ENCODE data around the gene DLG2.

DLG2 gene

DNA sequence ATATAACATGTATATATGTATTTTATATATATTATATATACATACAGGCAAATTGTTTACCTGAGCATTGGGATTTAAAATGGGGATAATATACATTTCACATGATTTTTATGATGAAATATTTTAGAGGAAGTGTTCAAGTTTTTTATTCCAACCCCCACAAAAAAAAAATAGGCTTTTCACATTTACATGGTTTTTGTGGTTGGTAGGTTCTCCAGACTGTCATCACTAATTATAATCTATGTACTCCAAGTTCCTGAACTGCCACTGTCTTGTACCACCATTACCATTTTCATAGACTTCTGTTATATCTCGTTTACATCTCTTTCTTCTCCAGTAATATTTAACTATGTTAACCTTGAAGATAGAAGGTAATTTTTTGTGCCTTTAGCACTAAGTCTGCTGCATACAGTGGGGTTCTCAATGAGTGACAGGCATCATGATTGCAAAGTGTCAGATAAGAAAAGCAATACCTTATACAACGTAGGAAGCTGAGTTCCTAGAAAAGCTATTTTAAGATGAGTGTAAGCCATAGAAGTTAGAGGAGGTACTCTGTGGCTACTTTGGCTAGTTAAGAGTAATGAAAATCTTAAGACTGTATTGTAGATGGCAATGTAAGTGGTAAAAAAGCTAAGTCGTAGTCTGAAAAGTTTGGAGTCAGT, 25.8 kb upstream of the DLG2 start:
- DNase-seq (ENCODE audit: low read depth in 1 of 2, low spot score in 1 of 2) = no peak
- Histone ChIP-seq H3K4me3 (replicated peaks; ENCODE audit: insufficient read depth, low read length) (no peak overlapping the region), H3K27me3 (ENCODE audit: insufficient read depth, poor library complexity, severe bottlenecking) (no peaks in the 10 kb centered on the region), H3K27ac (replicated peaks) (no peak overlapping the region)
- TF ChIP-seq POLR2AphosphoS5 (IDR thresholded peaks at IDR 0.05; ENCODE audit: low read depth) (no peak; the same call in 1 of the 2 replicates), SPI1 (IDR thresholded peaks at IDR 0.05; ENCODE audit: borderline replicate concordance, low read depth) (peak; percentile 40)

DNA sequence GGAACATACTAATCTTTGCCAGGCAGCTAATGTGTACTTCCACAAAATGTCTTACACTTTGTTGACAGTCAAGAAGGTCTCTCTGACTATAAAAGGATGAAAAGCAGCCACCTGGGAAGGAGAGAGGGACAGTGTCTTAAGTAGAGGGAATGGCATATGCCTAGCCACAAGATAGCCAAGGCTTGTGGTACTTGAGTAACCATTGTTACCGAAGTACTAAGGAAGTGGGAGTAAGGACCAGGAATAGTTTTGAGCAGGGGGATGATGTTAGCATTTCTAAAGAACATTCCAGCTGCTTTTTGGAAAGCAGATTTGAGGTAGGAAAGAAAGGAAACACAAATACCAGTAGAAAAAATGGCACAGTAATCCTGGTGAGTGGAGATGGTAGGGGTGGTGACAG, 24.0 kb upstream of the DLG2 start:
- TF ChIP-seq, protein P1, sequence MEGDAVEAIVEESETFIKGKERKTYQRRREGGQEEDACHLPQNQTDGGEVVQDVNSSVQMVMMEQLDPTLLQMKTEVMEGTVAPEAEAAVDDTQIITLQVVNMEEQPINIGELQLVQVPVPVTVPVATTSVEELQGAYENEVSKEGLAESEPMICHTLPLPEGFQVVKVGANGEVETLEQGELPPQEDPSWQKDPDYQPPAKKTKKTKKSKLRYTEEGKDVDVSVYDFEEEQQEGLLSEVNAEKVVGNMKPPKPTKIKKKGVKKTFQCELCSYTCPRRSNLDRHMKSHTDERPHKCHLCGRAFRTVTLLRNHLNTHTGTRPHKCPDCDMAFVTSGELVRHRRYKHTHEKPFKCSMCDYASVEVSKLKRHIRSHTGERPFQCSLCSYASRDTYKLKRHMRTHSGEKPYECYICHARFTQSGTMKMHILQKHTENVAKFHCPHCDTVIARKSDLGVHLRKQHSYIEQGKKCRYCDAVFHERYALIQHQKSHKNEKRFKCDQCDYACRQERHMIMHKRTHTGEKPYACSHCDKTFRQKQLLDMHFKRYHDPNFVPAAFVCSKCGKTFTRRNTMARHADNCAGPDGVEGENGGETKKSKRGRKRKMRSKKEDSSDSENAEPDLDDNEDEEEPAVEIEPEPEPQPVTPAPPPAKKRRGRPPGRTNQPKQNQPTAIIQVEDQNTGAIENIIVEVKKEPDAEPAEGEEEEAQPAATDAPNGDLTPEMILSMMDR (IDR thresholded peaks at IDR 0.05; ENCODE audit: insufficient read depth, low read length) = no peak
- TF ChIP-seq SPI1 (IDR thresholded peaks at IDR 0.05; ENCODE audit: borderline replicate concordance, low read depth) (no peak), POLR2AphosphoS5 (IDR thresholded peaks at IDR 0.05; ENCODE audit: low read depth) (no peak), GABPA (IDR thresholded peaks at IDR 0.05; ENCODE audit: low read depth) (no peak)
- TF ChIP-seq, protein P2, sequence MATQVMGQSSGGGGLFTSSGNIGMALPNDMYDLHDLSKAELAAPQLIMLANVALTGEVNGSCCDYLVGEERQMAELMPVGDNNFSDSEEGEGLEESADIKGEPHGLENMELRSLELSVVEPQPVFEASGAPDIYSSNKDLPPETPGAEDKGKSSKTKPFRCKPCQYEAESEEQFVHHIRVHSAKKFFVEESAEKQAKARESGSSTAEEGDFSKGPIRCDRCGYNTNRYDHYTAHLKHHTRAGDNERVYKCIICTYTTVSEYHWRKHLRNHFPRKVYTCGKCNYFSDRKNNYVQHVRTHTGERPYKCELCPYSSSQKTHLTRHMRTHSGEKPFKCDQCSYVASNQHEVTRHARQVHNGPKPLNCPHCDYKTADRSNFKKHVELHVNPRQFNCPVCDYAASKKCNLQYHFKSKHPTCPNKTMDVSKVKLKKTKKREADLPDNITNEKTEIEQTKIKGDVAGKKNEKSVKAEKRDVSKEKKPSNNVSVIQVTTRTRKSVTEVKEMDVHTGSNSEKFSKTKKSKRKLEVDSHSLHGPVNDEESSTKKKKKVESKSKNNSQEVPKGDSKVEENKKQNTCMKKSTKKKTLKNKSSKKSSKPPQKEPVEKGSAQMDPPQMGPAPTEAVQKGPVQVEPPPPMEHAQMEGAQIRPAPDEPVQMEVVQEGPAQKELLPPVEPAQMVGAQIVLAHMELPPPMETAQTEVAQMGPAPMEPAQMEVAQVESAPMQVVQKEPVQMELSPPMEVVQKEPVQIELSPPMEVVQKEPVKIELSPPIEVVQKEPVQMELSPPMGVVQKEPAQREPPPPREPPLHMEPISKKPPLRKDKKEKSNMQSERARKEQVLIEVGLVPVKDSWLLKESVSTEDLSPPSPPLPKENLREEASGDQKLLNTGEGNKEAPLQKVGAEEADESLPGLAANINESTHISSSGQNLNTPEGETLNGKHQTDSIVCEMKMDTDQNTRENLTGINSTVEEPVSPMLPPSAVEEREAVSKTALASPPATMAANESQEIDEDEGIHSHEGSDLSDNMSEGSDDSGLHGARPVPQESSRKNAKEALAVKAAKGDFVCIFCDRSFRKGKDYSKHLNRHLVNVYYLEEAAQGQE (IDR thresholded peaks at IDR 0.05; ENCODE audit: insufficient replicate concordance, low read depth) = no peak
- no peak overlapping the region for H3K27ac ChIP-seq (replicated peaks)

DNA sequence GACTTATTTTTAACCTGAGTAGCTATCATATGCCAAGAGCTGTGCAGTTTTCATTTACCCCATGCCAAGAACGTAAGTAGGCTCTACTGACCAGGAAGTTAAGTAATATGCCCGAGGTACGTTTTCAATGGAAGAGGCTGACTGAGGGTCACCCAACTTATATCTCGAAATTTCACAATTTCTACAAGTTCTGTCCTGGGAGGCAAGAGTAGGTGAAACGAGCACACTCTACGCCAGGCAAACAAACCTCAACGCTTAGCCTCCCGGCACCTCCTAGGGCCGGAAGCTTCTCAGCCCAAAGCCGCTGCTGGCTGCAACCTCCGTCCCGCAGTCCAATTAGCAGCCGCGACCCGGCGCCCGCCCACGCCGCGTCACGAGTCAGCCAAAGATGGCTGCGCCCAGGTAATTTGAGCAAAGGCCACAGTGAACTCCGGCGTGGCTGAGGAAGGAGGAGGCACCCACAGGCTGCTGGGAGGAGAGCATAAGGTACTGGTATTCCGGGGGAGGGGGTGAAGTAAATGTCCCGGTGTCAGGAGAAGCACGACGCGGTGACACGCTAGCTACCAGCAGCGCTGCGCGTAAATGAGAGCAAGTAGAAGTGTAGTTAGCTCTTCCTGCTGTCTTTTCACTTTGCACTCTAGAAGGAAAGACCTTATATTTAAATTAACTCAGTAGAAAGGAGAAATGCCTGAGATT, 20.6 kb upstream of the DLG2 start, which contains the start of gene TMEM126A:
Gene TMEM126A (plus strand): TSS at position 364 of the 696 bp plus-strand sequence. CDS start 2,289 bp downstream, outside the sequence.
- peak; percentile 60 to 94 for DNase-seq (ENCODE audit: low read depth in 1 of 2, low spot score in 1 of 2)
- H3K27ac ChIP-seq (replicated peaks) = peak within 1 kb of the TSS; percentile 85
- TF ChIP-seq, protein P1 (IDR thresholded peaks at IDR 0.05; ENCODE audit: insufficient read depth, low read length) = no peak
- TF ChIP-seq, protein P2 (IDR thresholded peaks at IDR 0.05; ENCODE audit: insufficient replicate concordance, low read depth) = peak; percentile 69
- TF ChIP-seq GABPA (IDR thresholded peaks at IDR 0.05; ENCODE audit: low read depth) = peak; percentile 47; the same call in 1 of the 2 replicates
- TF ChIP-seq POLR2AphosphoS5 (IDR thresholded peaks at IDR 0.05; ENCODE audit: low read depth) = peak; percentile 96
- no peak for TF ChIP-seq SPI1 (IDR thresholded peaks at IDR 0.05; ENCODE audit: borderline replicate concordance, low read depth)
- H3K4me3 ChIP-seq (replicated peaks; ENCODE audit: insufficient read depth, low read length) = peak within 1 kb of the TSS; percentile 66
- no peaks in the 10 kb centered on the region for H3K27me3 ChIP-seq (ENCODE audit: insufficient read depth, poor library complexity, severe bottlenecking)

More for the DNA sequence above, 24.0 kb upstream of the DLG2 start:
- no peak for DNase-seq (ENCODE audit: low read depth in 1 of 2, low spot score in 1 of 2)
- Histone ChIP-seq H3K27me3 (ENCODE audit: insufficient read depth, poor library complexity, severe bottlenecking) (no peaks in the 10 kb centered on the region), H3K4me3 (replicated peaks; ENCODE audit: insufficient read depth, low read length) (no peak overlapping the region)

DNA sequence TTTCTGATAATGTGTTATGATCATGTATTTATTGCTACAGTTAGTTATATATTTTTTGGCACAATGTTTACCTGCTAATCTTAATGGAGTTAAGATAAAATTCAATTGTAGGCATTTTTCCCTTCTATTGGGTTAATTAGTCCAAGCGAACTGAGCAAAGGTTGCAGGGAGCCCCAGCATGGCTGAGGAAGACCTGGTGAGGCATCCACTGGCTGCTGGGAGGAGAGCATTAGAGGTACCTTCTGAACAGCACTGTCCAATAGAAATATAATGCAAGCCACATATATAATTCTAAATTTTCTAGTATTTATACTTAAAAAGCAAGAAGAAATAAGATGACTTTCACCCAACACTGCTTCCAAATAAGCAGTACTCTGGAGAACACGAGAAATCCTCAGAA, 19.9 kb upstream of the DLG2 start:
- no peak for DNase-seq (ENCODE audit: low read depth in 1 of 2, low spot score in 1 of 2)
- Histone ChIP-seq H3K27ac (replicated peaks) (peak overlapping the region; percentile 85), H3K4me3 (replicated peaks; ENCODE audit: insufficient read depth, low read length) (peak overlapping the region; percentile 66), H3K27me3 (ENCODE audit: insufficient read depth, poor library complexity, severe bottlenecking) (no peaks in the 10 kb centered on the region)
- TF ChIP-seq, protein P1 (IDR thresholded peaks at IDR 0.05; ENCODE audit: insufficient read depth, low read length) = no peak
- TF ChIP-seq POLR2AphosphoS5 (IDR thresholded peaks at IDR 0.05; ENCODE audit: low read depth) (no peak), SPI1 (IDR thresholded peaks at IDR 0.05; ENCODE audit: borderline replicate concordance, low read depth) (no peak), GABPA (IDR thresholded peaks at IDR 0.05; ENCODE audit: low read depth) (no peak)
- TF ChIP-seq, protein P2 (IDR thresholded peaks at IDR 0.05; ENCODE audit: insufficient replicate concordance, low read depth) = no peak
